Liver (tissue), 9 donors: ENCODE data around the gene SLC39A1. TPM values are rescaled to one million over a fixed set of nuclear protein-coding genes. Genes with fewer than 3 reads are reported as not detected.

Experiments
- DNase-seq: peaks from one replicate; pipeline ENCODE4 v3.0.0-alpha.2; 2017; ENCODE audit warnings: low spot score
- H3K27ac ChIP-seq, 2 donors: one replicate each; pipeline ENCODE4 v1.7.0; 2013; ENCODE audit warnings: inconsistent platforms in 2 of 2, low read length in 2 of 2, control low read depth in 1 of 2, low read depth in 1 of 2, mild to moderate bottlenecking in 1 of 2
- H3K27me3 ChIP-seq, 4 donors: one replicate each; pipeline versions ENCODE4 v1.6.1 to v1.7.0; 2013; ENCODE audit warnings: low read length in 3 of 4, inconsistent platforms in 1 of 4, mild to moderate bottlenecking in 1 of 4, moderate library complexity in 1 of 4; ENCODE audit not compliant: control insufficient read depth in 4 of 4, insufficient read depth in 4 of 4
- H3K36me3 ChIP-seq, 4 donors: one replicate each; pipeline versions ENCODE4 v1.6.1 to v1.7.0; 2013; ENCODE audit warnings: low read length in 3 of 4, mild to moderate bottlenecking in 3 of 4, low read depth in 1 of 4, moderate library complexity in 1 of 4; ENCODE audit not compliant: control insufficient read depth in 4 of 4, insufficient read depth in 3 of 4
- H3K4me1 ChIP-seq, 4 donors: one replicate each; pipeline versions ENCODE4 v1.6.1 to v1.7.0; 2013; ENCODE audit warnings: low read length in 3 of 4, mild to moderate bottlenecking in 3 of 4, moderate library complexity in 1 of 4; ENCODE audit not compliant: control insufficient read depth in 4 of 4, insufficient read depth in 4 of 4
- H3K4me3 ChIP-seq, 3 donors: one replicate each; pipeline versions ENCODE4 v1.6.1 to v1.7.0; 2013; ENCODE audit warnings: low read length in 3 of 3, control low read depth in 1 of 3, low read depth in 1 of 3, mild to moderate bottlenecking in 1 of 3
- H3K9ac ChIP-seq, 2 donors: one replicate each; pipeline ENCODE4 v1.7.0; 2013; ENCODE audit warnings: low read length in 2 of 2, mild to moderate bottlenecking in 2 of 2, moderate library complexity in 2 of 2, control low read depth in 1 of 2, low read depth in 1 of 2
- H3K9me3 ChIP-seq, 4 donors: one replicate each; pipeline versions ENCODE4 v1.6.1 to v1.7.0; 2013; ENCODE audit warnings: low read length in 3 of 4; ENCODE audit not compliant: control insufficient read depth in 4 of 4
- ATF3 ChIP-seq: IDR thresholded peaks from 2 replicates; pipeline ENCODE4 v1.6.1; 2016; ENCODE audit warnings: antibody characterized with exemption
- CTCF ChIP-seq: fragments of 150-350 bp; IDR thresholded peaks from 2 replicates; pipeline ENCODE4 v1.5.1; 2017; ENCODE audit warnings: improper control_type of control experiment, low read depth, low read length; ENCODE audit not compliant: missing input control
- FOXA2 ChIP-seq: IDR thresholded peaks from 2 replicates; pipeline ENCODE4 v1.6.1; 2016; ENCODE audit warnings: antibody characterized with exemption
- GABPA ChIP-seq, 2 donors: IDR thresholded peaks in 1 of 2; conservative IDR thresholded peaks in 1 of 2; 2 replicates each; pipeline ENCODE4 v1.6.1; 2016; ENCODE audit warnings: antibody characterized with exemption in 2 of 2, mild to moderate bottlenecking in 1 of 2, moderate library complexity in 1 of 2
- HNF4A ChIP-seq, 2 donors: conservative IDR thresholded peaks; 2 replicates each; pipeline ENCODE4 v1.6.1; 2016; ENCODE audit warnings: antibody characterized with exemption in 2 of 2, mild to moderate bottlenecking in 2 of 2
- HNF4G ChIP-seq: IDR thresholded peaks from 2 replicates; pipeline ENCODE4 v1.6.1; 2016; ENCODE audit warnings: antibody characterized with exemption
- MAX ChIP-seq: IDR thresholded peaks from 2 replicates; pipeline ENCODE4 v1.6.1; 2016; ENCODE audit warnings: antibody characterized with exemption
- NR2F2 ChIP-seq: IDR thresholded peaks from 2 replicates; pipeline ENCODE4 v1.6.1; 2016; ENCODE audit warnings: antibody characterized with exemption
- RAD21 ChIP-seq, 2 donors: IDR thresholded peaks; 2 replicates each; pipeline ENCODE4 v1.6.1; 2016; ENCODE audit warnings: antibody characterized with exemption in 2 of 2, mild to moderate bottlenecking in 2 of 2
- REST ChIP-seq: IDR thresholded peaks from 2 replicates; pipeline ENCODE4 v1.6.1; 2016; ENCODE audit warnings: antibody characterized with exemption, mild to moderate bottlenecking
- RXRA ChIP-seq, 2 donors: IDR thresholded peaks; 2 replicates each; pipeline ENCODE4 v1.6.1; 2017 to 2018; ENCODE audit warnings: antibody characterized with exemption in 2 of 2, mild to moderate bottlenecking in 1 of 2
- SP1 ChIP-seq: IDR thresholded peaks from 2 replicates; pipeline ENCODE4 v1.6.1; 2018; ENCODE audit warnings: antibody characterized with exemption, mild to moderate bottlenecking
- YY1 ChIP-seq: IDR thresholded peaks from 2 replicates; pipeline ENCODE4 v1.6.1; 2016; ENCODE audit warnings: antibody characterized with exemption, mild to moderate bottlenecking
- ZBTB33 ChIP-seq: IDR thresholded peaks from 2 replicates; pipeline ENCODE4 v1.6.1; 2016; ENCODE audit warnings: antibody characterized with exemption
- WGBS: extraction: QIAGEN DNeasy Blood & Tissue Kit; methylation state at CpG from one replicate; pipeline ENCODE4 v1.1.7; 2013; 5-methylcytosine and 5-hydroxymethylcytosine counted together
- polyA plus RNA-seq, 2 donors: library from polyadenylated mRNA; stranded (reverse) in 1 of 2; unstranded in 1 of 2; fragments of 200-250 nt in 1 of 2; fragments of >200 nt in 1 of 2; fragmentation: Nextera tagmentation in 1 of 2; extraction: Ambion mirVana in 1 of 2; gene quantifications; one replicate each; pipeline versions ENCODE4 v1.2.1 to v1.2.3, GENCODE V29; 2013 to 2015
- total RNA-seq, 2 donors: library from RNA; depleted of rRNA; stranded (reverse); fragments of >200 nt; gene quantifications; one replicate each; pipeline ENCODE4 v1.2.3, GENCODE V29; 2014
- donor health status: healthy.
- donor health status: healthy.
- donor health status: healthy.
- donor health status: healthy.
- donor health status: healthy.

Gene SLC39A1
- total and polyA plus RNA-seq, 4 donors: 38.8 to 70.3 (median 54.6) TPM

GRCh38 chr1:153970346-153970745 lies 7.0 kb upstream of the SLC39A1 start:
- H3K9ac ChIP-seq: no peak overlapping the region
- WGBS: 91% methylated on average over 2 of the region's 2 CpGs
- TF ChIP-seq RXRA (IDR thresholded peaks at IDR 0.05) (no peak), REST (no peak), MAX (no peak), YY1 (no peak), ATF3 (no peak), NR2F2 (no peak), CTCF (no peak), HNF4G (no peak), ZBTB33 (no peak), SP1 (no peak)

GRCh38 chr1:153968972-153969371 lies 5.6 kb upstream of the SLC39A1 start:
- 91% methylated on average over 2 of the region's 2 CpGs for WGBS
- Histone ChIP-seq H3K27me3 (no peaks in the 10 kb centered on the region), H3K27ac (no peak overlapping the region), H3K36me3 (peaks cover 0 to 8% (median 4%) of the 10 kb centered on the region in 4 donors), H3K4me1 (peaks cover 5 to 33% (median 20%) of the 10 kb centered on the region in 4 donors), H3K9me3 (no peaks in the 10 kb centered on the region), H3K4me3 (no peak overlapping the region), H3K9ac (no peak overlapping the region)
- DNase-seq: no peak
- no peak for TF ChIP-seq FOXA2
- TF ChIP-seq SP1: no peak
- no peak for TF ChIP-seq REST
- no peak for TF ChIP-seq HNF4A (conservative IDR thresholded peaks at IDR 0.05)
- TF ChIP-seq RXRA (IDR thresholded peaks at IDR 0.05): no peak
- TF ChIP-seq GABPA (IDR thresholded peaks at IDR 0.05 in 1 of 2, conservative IDR thresholded peaks at IDR 0.05 in 1 of 2): no peak
- TF ChIP-seq HNF4G: no peak
- no peak for TF ChIP-seq YY1
- TF ChIP-seq RAD21 (IDR thresholded peaks at IDR 0.05): no peak
- TF ChIP-seq MAX: no peak
- TF ChIP-seq ZBTB33: no peak

More at GRCh38 chr1:153970346-153970745, 7.0 kb upstream of the SLC39A1 start:
- H3K4me1 ChIP-seq: peaks cover 5 to 27% (median 16%) of the 10 kb centered on the region in 4 donors
- H3K9me3 ChIP-seq: no peaks in the 10 kb centered on the region
- H3K27me3 ChIP-seq: no peaks in the 10 kb centered on the region
- DNase-seq: no peak
- no peak overlapping the region for H3K4me3 ChIP-seq
- no peak overlapping the region for H3K27ac ChIP-seq
- H3K36me3 ChIP-seq: peaks cover 4 to 18% (median 13%) of the 10 kb centered on the region in 4 donors
